Esophagus squamous epithelium (tissue), 5 donors: Measurements from ENCODE around the gene TATDN2. TPM values are rescaled to one million over a fixed set of nuclear protein-coding genes. Genes with fewer than 3 reads are reported as not detected.

Experiments used
- DNase-seq: peaks from one replicate; lab custom pipeline; 2025; lab: John Stamatoyannopoulos, UW
- H3K27ac ChIP-seq, 4 donors: fragments of 200-600 bp; sonication (generic); one replicate each; pipeline ENCODE4 v1.5.1; 2016 to 2019; ENCODE audit warnings: mild to moderate bottlenecking in 1 of 4
- H3K27me3 ChIP-seq, 4 donors: fragments of 200-600 bp; sonication (generic); 1 replicate in 3 of 4; 2 replicates in 1 of 4; pipeline versions ENCODE4 v1.5.1 to v1.6.0; 2017 to 2021; ENCODE audit warnings: antibody characterized with exemption in 1 of 4
- H3K36me3 ChIP-seq, 3 donors: fragments of 200-600 bp; sonication (generic); one replicate each; pipeline ENCODE4 v1.5.1; 2016 to 2019
- H3K4me1 ChIP-seq, 3 donors: fragments of 200-600 bp; sonication (generic); one replicate each; pipeline ENCODE4 v1.5.1; 2017 to 2019
- H3K4me3 ChIP-seq, 4 donors: fragments of 200-600 bp; sonication (generic); 1 replicate in 3 of 4; 2 replicates in 1 of 4; pipeline ENCODE4 v1.5.1; 2016 to 2019; ENCODE audit warnings: mild to moderate bottlenecking in 2 of 4, moderate library complexity in 1 of 4
- H3K9me3 ChIP-seq, 3 donors: fragments of 200-600 bp; sonication (generic); one replicate each; pipeline ENCODE4 v1.5.1; 2016 to 2019
- POLR2A ChIP-seq, 4 donors: fragments of 450-650 bp; IDR thresholded peaks; one replicate each; pipeline ENCODE4 v1.6.1; 2017; ENCODE audit warnings: antibody characterized with exemption in 4 of 4, mild to moderate bottlenecking in 4 of 4, moderate library complexity in 3 of 4
- WGBS, 2 donors: methylation state at CpG; one replicate each; pipeline ENCODE4 v1.1.5; 2018; 5-methylcytosine and 5-hydroxymethylcytosine counted together
- intact Hi-C: fragments of 100-400 bp; cut with DNase I; formaldehyde crosslinking; loops from one replicate; pipeline ENCODE4 v1.15.0; 2022
- total RNA-seq, 4 donors: library from RNA; depleted of rRNA; stranded (reverse); fragments of >200 nt; gene quantifications; one replicate each; pipeline ENCODE4 v1.1.0, GENCODE V29; 2016
- TF ChIP-seq, protein P1 (sequence below), 6 experiments: fragments of 450-650 bp in 4 of 6; fragments of 200-600 bp in 2 of 6; sonication (generic) in 2 of 6; IDR thresholded peaks; one replicate each; pipeline ENCODE4 v1.5.1; 2016 to 2019; ENCODE audit warnings: antibody characterized with exemption in 6 of 6, mild to moderate bottlenecking in 4 of 6, moderate library complexity in 4 of 6
- donor health status: DM: yes; HTN: yes; CAD: no.

The TATDN2 gene
- total RNA-seq, 4 donors from 2014 or later = 12.6 to 20.6 (median 17.1) TPM

DNA sequence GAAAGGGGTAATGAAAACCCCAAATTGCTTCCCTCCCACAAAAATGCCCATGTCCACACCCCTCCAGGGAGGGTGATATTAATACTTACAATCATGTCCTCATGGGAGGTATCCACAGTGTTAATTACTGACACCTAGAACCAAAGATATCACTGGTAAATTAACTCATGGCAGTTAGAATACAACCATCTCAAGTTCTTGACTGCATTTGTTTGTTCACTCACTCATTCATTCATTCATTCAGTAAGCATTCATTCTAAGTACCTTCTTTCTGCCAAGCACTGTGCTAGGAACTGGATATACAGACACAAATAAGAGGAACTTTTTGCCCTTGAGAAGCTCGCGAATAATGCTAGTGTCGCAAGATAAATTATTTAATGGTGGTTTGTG is 69.7 kb downstream of the TATDN2 start:
- Histone ChIP-seq H3K27me3 (no peaks in the 10 kb centered on the region), H3K27ac (no peak overlapping the region), H3K9me3 (no peaks in the 10 kb centered on the region), H3K36me3 (peaks cover 13 to 63% (median 40%) of the 10 kb centered on the region in 3 donors), H3K4me3 (no peak overlapping the region), H3K4me1 (peaks cover 7 to 36% (median 14%) of the 10 kb centered on the region in 3 donors)
- no peak for TF ChIP-seq POLR2A (IDR thresholded peaks at IDR 0.05)
- TF ChIP-seq, protein P1, sequence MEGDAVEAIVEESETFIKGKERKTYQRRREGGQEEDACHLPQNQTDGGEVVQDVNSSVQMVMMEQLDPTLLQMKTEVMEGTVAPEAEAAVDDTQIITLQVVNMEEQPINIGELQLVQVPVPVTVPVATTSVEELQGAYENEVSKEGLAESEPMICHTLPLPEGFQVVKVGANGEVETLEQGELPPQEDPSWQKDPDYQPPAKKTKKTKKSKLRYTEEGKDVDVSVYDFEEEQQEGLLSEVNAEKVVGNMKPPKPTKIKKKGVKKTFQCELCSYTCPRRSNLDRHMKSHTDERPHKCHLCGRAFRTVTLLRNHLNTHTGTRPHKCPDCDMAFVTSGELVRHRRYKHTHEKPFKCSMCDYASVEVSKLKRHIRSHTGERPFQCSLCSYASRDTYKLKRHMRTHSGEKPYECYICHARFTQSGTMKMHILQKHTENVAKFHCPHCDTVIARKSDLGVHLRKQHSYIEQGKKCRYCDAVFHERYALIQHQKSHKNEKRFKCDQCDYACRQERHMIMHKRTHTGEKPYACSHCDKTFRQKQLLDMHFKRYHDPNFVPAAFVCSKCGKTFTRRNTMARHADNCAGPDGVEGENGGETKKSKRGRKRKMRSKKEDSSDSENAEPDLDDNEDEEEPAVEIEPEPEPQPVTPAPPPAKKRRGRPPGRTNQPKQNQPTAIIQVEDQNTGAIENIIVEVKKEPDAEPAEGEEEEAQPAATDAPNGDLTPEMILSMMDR (IDR thresholded peaks at IDR 0.05) = no peak
- intact Hi-C loops = no loop called here
- DNase-seq = no peak
- WGBS, 2 donors = 85 to 90% methylated on average over 3 of the region's 3 CpGs

DNA sequence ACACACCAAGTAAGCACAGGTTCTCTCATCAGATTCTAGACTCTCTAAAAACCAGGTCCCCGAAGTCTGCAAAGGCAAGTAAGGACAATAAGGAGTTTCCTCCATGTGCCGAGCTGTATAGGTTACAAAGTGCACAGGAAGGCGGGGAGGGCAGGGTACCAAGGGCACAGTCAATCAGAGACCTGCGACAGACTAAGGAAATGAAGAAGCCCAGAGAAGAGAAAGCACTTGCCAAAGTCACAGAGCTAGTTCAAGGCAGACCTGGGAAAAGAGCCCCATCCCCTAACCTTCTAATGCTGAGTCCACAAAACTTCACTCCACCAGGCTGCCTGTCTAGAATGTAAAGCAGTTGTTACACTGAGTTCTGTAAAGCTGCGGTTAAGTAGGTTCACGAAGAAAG is 71.0 kb downstream of the TATDN2 start:
- Histone ChIP-seq H3K4me3 (peak overlapping the region in 2 of 4 donors; percentile 79 to 83), H3K9me3 (no peaks in the 10 kb centered on the region), H3K4me1 (peaks cover 7 to 36% (median 14%) of the 10 kb centered on the region in 3 donors), H3K36me3 (peaks cover 13 to 50% (median 33%) of the 10 kb centered on the region in 3 donors), H3K27me3 (no peaks in the 10 kb centered on the region), H3K27ac (peak overlapping the region in 1 of 4 donors; percentile 91)
- WGBS, 2 donors = 68% methylated on average over 6 of the region's 6 CpGs
- TF ChIP-seq POLR2A (IDR thresholded peaks at IDR 0.05) = no peak
- TF ChIP-seq, protein P1 (IDR thresholded peaks at IDR 0.05) = no peak
- DNase-seq = no peak
- intact Hi-C loops = no loop called here

DNA sequence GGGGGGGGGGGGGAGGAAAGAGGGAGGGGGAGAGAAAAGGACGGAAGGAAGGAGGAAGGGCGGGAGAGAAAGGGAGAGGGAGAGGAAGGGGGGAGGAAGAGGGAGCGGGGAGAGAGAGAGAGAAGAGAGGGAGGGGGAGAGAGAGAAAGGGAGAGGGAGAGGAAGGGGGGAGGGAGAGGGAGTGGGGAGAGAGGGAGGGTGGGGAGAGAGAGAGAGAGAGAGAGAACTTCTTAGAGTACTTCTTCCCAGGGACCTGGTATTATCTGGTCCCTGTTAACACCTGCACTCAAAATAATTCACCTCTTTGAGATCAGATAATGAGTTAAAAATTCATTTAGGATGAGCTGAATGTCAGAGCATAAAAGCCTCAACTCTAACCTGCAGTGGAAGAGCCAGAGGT is 71.5 kb downstream of the TATDN2 start:
- Histone ChIP-seq H3K27me3 (no peaks in the 10 kb centered on the region), H3K27ac (peak overlapping the region in 3 of 4 donors; percentile 23 to 91 (median 91)), H3K9me3 (no peaks in the 10 kb centered on the region), H3K36me3 (peaks cover 12 to 44% (median 27%) of the 10 kb centered on the region in 3 donors), H3K4me3 (peak overlapping the region; percentile 79 to 99 (median 87)), H3K4me1 (peaks cover 7 to 36% (median 14%) of the 10 kb centered on the region in 3 donors)
- 8 to 10% methylated on average over 2 of the region's 3 CpGs for WGBS, 2 donors
- TF ChIP-seq, protein P1 (IDR thresholded peaks at IDR 0.05) = no peak
- TF ChIP-seq POLR2A (IDR thresholded peaks at IDR 0.05) = no peak
- intact Hi-C loops = no loop called here
- no peak for DNase-seq

DNA sequence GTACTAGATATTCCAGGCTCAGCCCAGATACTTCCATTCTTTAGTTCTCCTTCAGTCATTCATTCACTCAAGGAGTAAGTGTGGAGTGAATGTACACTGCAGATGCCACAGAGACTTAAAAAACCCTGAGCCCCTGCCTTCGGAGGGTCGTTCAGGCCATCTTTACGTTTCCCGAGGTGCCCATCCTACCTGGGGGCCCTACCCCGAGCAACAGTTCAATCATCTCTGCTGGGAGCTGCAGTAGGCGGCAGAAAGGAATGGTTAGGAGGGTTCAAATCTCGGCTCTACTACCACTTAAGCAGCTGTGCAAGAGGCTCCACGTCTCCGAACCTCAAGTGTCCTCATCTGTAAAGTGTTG is 72.0 kb downstream of the TATDN2 start:
- H3K9me3 ChIP-seq = no peaks in the 10 kb centered on the region
- peaks cover 7 to 39% (median 22%) of the 10 kb centered on the region in 3 donors for H3K36me3 ChIP-seq
- TF ChIP-seq POLR2A (IDR thresholded peaks at IDR 0.05) = no peak
- TF ChIP-seq, protein P1 (IDR thresholded peaks at IDR 0.05) = no peak
- peak overlapping the region; percentile 79 to 99 (median 87) for H3K4me3 ChIP-seq
- WGBS, 2 donors = 0 to 2% methylated on average over 5 to 8 of the region's 9 CpGs
- H3K27ac ChIP-seq = peak overlapping the region; percentile 74 to 91 (median 90)
- DNase-seq = no peak
- no peaks in the 10 kb centered on the region for H3K27me3 ChIP-seq
- intact Hi-C loops = no loop called here
- H3K4me1 ChIP-seq = peaks cover 7 to 36% (median 14%) of the 10 kb centered on the region in 3 donors

DNA sequence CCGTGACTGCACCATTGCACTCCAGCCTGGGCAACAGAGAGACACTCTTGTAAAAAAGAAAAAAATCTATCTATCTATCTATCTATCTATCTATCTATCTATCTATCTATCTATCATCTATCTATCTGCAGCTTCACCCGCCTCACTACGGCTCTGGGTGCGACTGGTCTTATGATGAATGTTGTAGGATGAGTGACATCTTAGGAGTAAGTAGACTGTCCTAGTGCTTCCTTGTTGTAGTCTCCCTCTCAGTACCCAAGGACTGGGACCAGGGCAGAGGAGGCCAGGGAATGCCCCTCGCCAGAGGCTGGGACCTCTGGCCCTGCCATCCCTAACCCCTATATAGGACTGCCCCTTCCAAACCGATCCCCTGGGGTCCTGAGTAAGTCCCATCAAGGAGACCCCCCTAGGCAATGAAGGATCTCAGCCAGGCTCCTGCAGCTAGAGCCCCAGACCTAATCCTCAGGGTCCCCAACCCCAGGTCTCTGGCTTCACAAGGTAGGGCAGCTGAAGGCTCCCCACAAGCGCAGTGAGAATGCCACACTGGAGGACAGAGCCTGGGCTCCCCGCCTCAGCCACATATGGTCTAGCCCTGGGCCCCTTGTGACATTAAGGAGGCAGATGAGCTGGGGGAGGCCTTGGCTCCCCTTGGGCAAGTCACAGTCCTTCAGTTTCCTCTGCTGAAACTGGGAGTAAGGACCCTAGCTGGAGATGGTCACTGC is 73.5 kb downstream of the TATDN2 start:
- TF ChIP-seq POLR2A (IDR thresholded peaks at IDR 0.05) = no peak
- TF ChIP-seq, protein P1 (IDR thresholded peaks at IDR 0.05) = no peak
- Histone ChIP-seq H3K27me3 (peaks cover 0 to 9% (median 0%) of the 10 kb centered on the region in 4 donors), H3K9me3 (no peaks in the 10 kb centered on the region), H3K4me3 (peak overlapping the region; percentile 79 to 99 (median 87)), H3K36me3 (peaks cover 0 to 24% (median 12%) of the 10 kb centered on the region in 3 donors), H3K27ac (peak overlapping the region in 2 of 4 donors; percentile 90 to 91), H3K4me1 (peaks cover 7 to 36% (median 14%) of the 10 kb centered on the region in 3 donors)
- intact Hi-C loops = no loop called here
- no peak for DNase-seq
- WGBS, 2 donors = 96% methylated on average over 6 of the region's 8 CpGs
